ENCODE results near the gene PRDX4. TPM values are rescaled to one million over a fixed set of nuclear protein-coding genes. Genes with fewer than 3 reads are reported as not detected.

PRDX4 gene
- total and polyA plus RNA-seq, 2 of the 8 experiments (the other 6 are each of a cell fraction or from before 2014, with no cell fraction given) = 130 TPM

DNA sequence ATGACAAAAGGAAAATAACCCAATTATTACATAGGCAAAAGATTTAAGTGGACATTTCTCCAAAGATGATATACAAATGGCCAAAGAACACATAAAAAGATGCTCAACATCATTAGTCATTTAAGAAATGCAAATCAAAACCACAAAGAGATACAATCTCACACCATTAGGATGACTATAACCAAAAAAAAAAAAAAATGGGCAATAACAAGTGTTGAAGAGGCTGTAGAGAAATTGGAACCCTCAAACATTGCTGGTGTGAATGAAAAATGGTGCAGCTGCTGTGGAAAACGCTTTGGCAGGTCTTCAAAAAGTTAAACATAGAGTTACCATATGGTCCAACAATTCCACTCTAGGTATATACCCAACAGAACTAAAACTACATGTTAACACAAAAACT is 5.6 kb upstream of the PRDX4 start:
- Histone ChIP-seq H2BK12ac (ENCODE audit: low read depth, low read length) (no peak overlapping the region), H2BK5ac (ENCODE audit: low read depth, low read length) (no peak overlapping the region), H3K36me3 (ENCODE audit: control insufficient read depth in 2 of 4, insufficient read depth in 4 of 4, low read length in 3 of 4) (no peaks in the 10 kb centered on the region; a peak in 1 of 8 replicates), H3K56ac (replicated peaks; ENCODE audit: insufficient read length, low read depth, low read length) (no peak overlapping the region), H4K91ac (replicated peaks; ENCODE audit: insufficient read length, low read length) (no peak overlapping the region), H3K4me3 (ENCODE audit: extremely low read depth in 1 of 4, insufficient read depth in 2 of 4, low read depth in 3 of 4, low read length in 4 of 4) (no peak overlapping the region), H3K27me3 (replicated peaks in 1 of 4; ENCODE audit: control insufficient read depth in 3 of 4, extremely low read depth in 1 of 4, insufficient read depth in 3 of 4, low read length in 3 of 4) (no peaks in the 10 kb centered on the region), H3K9ac (replicated peaks in 1 of 4; ENCODE audit: extremely low read depth in 1 of 4, low read depth in 3 of 4, low read length in 3 of 4) (no peak overlapping the region), H3K4me2 (ENCODE audit: insufficient read depth in 1 of 2, low read depth in 2 of 2, low read length in 2 of 2) (no peak overlapping the region), H3K18ac (ENCODE audit: extremely low read depth, low read length) (no peak overlapping the region), H3K23me2 (ENCODE audit: low read depth, low read length) (no peaks in the 10 kb centered on the region), H2AK5ac (ENCODE audit: low read depth, low read length) (no peak overlapping the region), H2BK15ac (ENCODE audit: low read length) (no peak overlapping the region), H2BK20ac (ENCODE audit: low read length) (no peak overlapping the region), H4K8ac (ENCODE audit: extremely low read depth, insufficient read depth, low read length) (no peak overlapping the region), H3K14ac (ENCODE audit: insufficient read length) (no peak overlapping the region), H3K79me1 (ENCODE audit: low read depth, low read length) (no peaks in the 10 kb centered on the region), H3K27ac (ENCODE audit: low read depth, low read length) (no peak overlapping the region), H2AFZ (ENCODE audit: low read length) (no peak overlapping the region), H3K79me2 (ENCODE audit: control insufficient read depth in 1 of 2, insufficient read depth in 2 of 2, low read length in 2 of 2) (no peaks in the 10 kb centered on the region), H4K5ac (ENCODE audit: insufficient read length, low read depth, low read length) (no peak overlapping the region), H3K9me3 (ENCODE audit: insufficient read depth in 2 of 2, low read depth in 1 of 2, low read length in 1 of 2) (no peaks in the 10 kb centered on the region), H3K4ac (replicated peaks; ENCODE audit: insufficient read length, low read depth, low read length) (no peak overlapping the region), H3K23ac (ENCODE audit: insufficient read length) (no peak overlapping the region), H4K20me1 (replicated peaks in 1 of 2; ENCODE audit: control insufficient read depth in 1 of 2, insufficient read depth in 2 of 2, low read length in 2 of 2) (no peaks in the 10 kb centered on the region), H3K4me1 (replicated peaks in 1 of 4; ENCODE audit: control insufficient read depth in 3 of 4, insufficient read depth in 4 of 4, low read length in 3 of 4) (peaks cover 0 to 14% (median 3%) of the 10 kb centered on the region in 4 experiments; a peak in 5 of 7 replicates), H2BK120ac (replicated peaks; ENCODE audit: low read depth, low read length) (no peak overlapping the region)
- WGBS, 2 experiments (ENCODE audit: extremely low coverage in 1 of 2, insufficient coverage in 1 of 2, insufficient read length in 1 of 2, insufficient replicate concordance in 2 of 2, low coverage in 1 of 2, low lambda C conversion rate in 2 of 2, missing lambda C conversion rate in 1 of 2) = 88% methylated on average over 1 of the region's 1 CpG; no CpG with 5 or more reads in 1 of the 2 experiments
- ChIA-PET POLR2A (ENCODE audit: partially characterized antibody) (no interaction called here), CTCF (ENCODE audit: partially characterized antibody) (no interaction called here)
- no peak for FAIRE-seq
- DNase-seq (ENCODE audit: low read depth in 1 of 2, low spot score in 2 of 2) = no peak
- TF ChIP-seq CHD1 (IDR thresholded peaks at IDR 0.05; ENCODE audit: low read depth, low read length) (no peak), SUZ12 (IDR thresholded peaks at IDR 0.05; ENCODE audit: low read length) (no peak), BRCA1 (IDR thresholded peaks at IDR 0.05; ENCODE audit: low read depth, low read length) (no peak), BCL11A (IDR thresholded peaks at IDR 0.05; ENCODE audit: low read depth in 2 of 2, low read length in 2 of 2) (no peak), SAP30 (IDR thresholded peaks at IDR 0.05; ENCODE audit: insufficient read depth, insufficient replicate concordance, low read length) (no peak), RBBP5 (IDR thresholded peaks at IDR 0.05; ENCODE audit: borderline replicate concordance, low read depth, low read length) (no peak)
- TF ChIP-seq, protein P1, sequence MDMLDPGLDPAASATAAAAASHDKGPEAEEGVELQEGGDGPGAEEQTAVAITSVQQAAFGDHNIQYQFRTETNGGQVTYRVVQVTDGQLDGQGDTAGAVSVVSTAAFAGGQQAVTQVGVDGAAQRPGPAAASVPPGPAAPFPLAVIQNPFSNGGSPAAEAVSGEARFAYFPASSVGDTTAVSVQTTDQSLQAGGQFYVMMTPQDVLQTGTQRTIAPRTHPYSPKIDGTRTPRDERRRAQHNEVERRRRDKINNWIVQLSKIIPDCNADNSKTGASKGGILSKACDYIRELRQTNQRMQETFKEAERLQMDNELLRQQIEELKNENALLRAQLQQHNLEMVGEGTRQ (IDR thresholded peaks at IDR 0.05; ENCODE audit: low read length) = no peak
- TF ChIP-seq, protein P2, sequence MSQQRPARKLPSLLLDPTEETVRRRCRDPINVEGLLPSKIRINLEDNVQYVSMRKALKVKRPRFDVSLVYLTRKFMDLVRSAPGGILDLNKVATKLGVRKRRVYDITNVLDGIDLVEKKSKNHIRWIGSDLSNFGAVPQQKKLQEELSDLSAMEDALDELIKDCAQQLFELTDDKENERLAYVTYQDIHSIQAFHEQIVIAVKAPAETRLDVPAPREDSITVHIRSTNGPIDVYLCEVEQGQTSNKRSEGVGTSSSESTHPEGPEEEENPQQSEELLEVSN (IDR thresholded peaks at IDR 0.05) = no peak
- TF ChIP-seq, protein P3, sequence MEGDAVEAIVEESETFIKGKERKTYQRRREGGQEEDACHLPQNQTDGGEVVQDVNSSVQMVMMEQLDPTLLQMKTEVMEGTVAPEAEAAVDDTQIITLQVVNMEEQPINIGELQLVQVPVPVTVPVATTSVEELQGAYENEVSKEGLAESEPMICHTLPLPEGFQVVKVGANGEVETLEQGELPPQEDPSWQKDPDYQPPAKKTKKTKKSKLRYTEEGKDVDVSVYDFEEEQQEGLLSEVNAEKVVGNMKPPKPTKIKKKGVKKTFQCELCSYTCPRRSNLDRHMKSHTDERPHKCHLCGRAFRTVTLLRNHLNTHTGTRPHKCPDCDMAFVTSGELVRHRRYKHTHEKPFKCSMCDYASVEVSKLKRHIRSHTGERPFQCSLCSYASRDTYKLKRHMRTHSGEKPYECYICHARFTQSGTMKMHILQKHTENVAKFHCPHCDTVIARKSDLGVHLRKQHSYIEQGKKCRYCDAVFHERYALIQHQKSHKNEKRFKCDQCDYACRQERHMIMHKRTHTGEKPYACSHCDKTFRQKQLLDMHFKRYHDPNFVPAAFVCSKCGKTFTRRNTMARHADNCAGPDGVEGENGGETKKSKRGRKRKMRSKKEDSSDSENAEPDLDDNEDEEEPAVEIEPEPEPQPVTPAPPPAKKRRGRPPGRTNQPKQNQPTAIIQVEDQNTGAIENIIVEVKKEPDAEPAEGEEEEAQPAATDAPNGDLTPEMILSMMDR (IDR thresholded peaks at IDR 0.05; ENCODE audit: control extremely low read depth in 1 of 3, insufficient read depth in 1 of 3, low read depth in 1 of 3, low read length in 3 of 3) = no peak

Data from H1 (cell line).